Mucosa of rectum (tissue), 2 donors: ENCODE measurements around the gene MAGI2.
"Not testable (repeated sequence)": the region's sequence is repeated elsewhere in the genome, so short reads cannot be mapped to it uniquely, and the experiment has no call there.

ENCODE experiments used
- H3K27ac ChIP-seq, 2 donors: one replicate each; pipeline ENCODE4 v1.7.0; 2013; ENCODE audit warnings: inconsistent platforms in 2 of 2, low read depth in 2 of 2, low read length in 2 of 2
- H3K27me3 ChIP-seq, 2 donors: one replicate each; pipeline ENCODE4 v1.7.0; 2013; ENCODE audit warnings: low read length in 2 of 2; ENCODE audit not compliant: control insufficient read depth in 2 of 2, insufficient read depth in 2 of 2
- H3K36me3 ChIP-seq, 2 donors: one replicate each; pipeline ENCODE4 v1.7.0; 2013; ENCODE audit warnings: low read length in 2 of 2; ENCODE audit not compliant: control insufficient read depth in 2 of 2, insufficient read depth in 2 of 2
- H3K4me1 ChIP-seq, 2 donors: one replicate each; pipeline ENCODE4 v1.7.0; 2013; ENCODE audit warnings: low read length in 2 of 2, mild to moderate bottlenecking in 1 of 2; ENCODE audit not compliant: control insufficient read depth in 2 of 2, insufficient read depth in 2 of 2
- H3K4me3 ChIP-seq, 2 donors: one replicate each; pipeline ENCODE4 v1.7.0; 2013; ENCODE audit warnings: low read length in 2 of 2
- H3K9ac ChIP-seq, 2 donors: one replicate each; pipeline ENCODE4 v1.7.0; 2013; ENCODE audit warnings: low read length in 2 of 2, low read depth in 1 of 2, mild to moderate bottlenecking in 1 of 2
- H3K9me3 ChIP-seq, 2 donors: one replicate each; pipeline ENCODE4 v1.7.0; 2013; ENCODE audit warnings: low read length in 2 of 2; ENCODE audit not compliant: control insufficient read depth in 2 of 2
- donor health status: healthy.
- donor health status: Normal muscosa, but diverticular disease.

Gene MAGI2

DNA sequence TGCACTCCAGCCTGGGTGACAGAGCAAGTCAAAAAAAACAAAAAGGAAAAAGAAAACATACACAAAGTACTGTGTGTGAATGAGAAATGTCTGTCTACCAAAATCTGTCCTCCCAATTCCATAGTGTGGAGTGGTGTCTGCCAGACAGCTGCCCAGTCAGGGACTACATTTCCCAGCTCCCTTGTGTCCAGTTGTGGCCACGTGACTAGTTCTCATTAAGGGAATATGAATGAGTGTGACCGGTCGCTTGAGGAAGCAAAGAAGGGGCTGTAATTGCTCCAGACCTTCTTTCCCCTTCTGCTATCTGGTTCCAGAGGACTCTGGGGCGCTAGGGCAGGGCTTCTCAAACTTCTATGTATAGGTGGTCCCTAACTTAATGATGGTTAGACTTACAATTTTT lies 1450.8 kb downstream of the MAGI2 start:
- Histone ChIP-seq H3K4me1 (no peaks in the 10 kb centered on the region), H3K27ac (no peak overlapping the region), H3K4me3 (no peak overlapping the region), H3K9ac (no peak overlapping the region), H3K36me3 (no peaks in the 10 kb centered on the region), H3K27me3 (no peaks in the 10 kb centered on the region), H3K9me3 (no peaks in the 10 kb centered on the region)

DNA sequence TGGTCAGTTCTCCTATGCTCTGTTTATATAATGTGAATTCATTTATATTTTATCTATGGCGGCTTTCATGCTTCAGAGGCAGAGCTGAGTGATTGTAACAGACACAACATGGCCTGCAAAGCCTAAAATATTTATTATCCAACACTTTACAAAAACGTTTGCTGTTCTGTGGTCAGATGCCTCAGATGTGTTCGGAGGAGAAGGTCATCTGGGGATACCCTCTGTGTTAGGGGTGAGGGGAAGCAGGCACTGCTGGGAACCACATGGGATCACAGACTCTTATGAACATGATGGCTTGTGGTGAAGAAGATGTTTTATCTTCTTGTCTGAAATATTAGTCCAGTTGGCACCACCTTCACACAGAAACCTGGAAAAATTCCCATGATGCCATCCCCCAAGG lies 1451.4 kb downstream of the MAGI2 start:
- Histone ChIP-seq H3K27ac (no peak overlapping the region), H3K27me3 (no peaks in the 10 kb centered on the region)

GRCh38 chr7:77999168-77999567 lies 1454.3 kb downstream of the MAGI2 start:
- H3K4me3 ChIP-seq, H3K9ac ChIP-seq, H3K36me3 ChIP-seq, H3K4me1 ChIP-seq, H3K27ac ChIP-seq, H3K9me3 ChIP-seq, H3K27me3 ChIP-seq: not testable (repeated sequence)

More for the DNA sequence above, 1451.4 kb downstream of the MAGI2 start:
- no peak overlapping the region for H3K9ac ChIP-seq
- no peaks in the 10 kb centered on the region for H3K4me1 ChIP-seq
- no peaks in the 10 kb centered on the region for H3K36me3 ChIP-seq
- no peak overlapping the region for H3K4me3 ChIP-seq
- H3K9me3 ChIP-seq, result no peaks in the 10 kb centered on the region

- Histone ChIP-seq H3K27ac (no peak overlapping the region), H3K4me1 (peaks cover 0 to 8% of the 10 kb centered on the region in 2 donors), H3K27me3 (no peaks in the 10 kb centered on the region), H3K9ac (no peak overlapping the region), H3K9me3 (no peaks in the 10 kb centered on the region), H3K36me3 (no peaks in the 10 kb centered on the region), H3K4me3 (no peak overlapping the region)
Measured at GRCh38 chr7:77995717-77996116, 1457.8 kb downstream of the MAGI2 start.

- H3K27ac ChIP-seq, result no peak overlapping the region
- no peaks in the 10 kb centered on the region for H3K36me3 ChIP-seq
- no peak overlapping the region for H3K4me3 ChIP-seq
- no peaks in the 10 kb centered on the region for H3K27me3 ChIP-seq
- H3K4me1 ChIP-seq, result peaks cover 4 to 11% of the 10 kb centered on the region in 2 donors
- H3K9me3 ChIP-seq, result no peaks in the 10 kb centered on the region
- H3K9ac ChIP-seq, result no peak overlapping the region
Measured at GRCh38 chr7:77993838-77994237, 1459.6 kb downstream of the MAGI2 start.

- Histone ChIP-seq H3K4me3 (peak overlapping the region in 1 of 2 donors; percentile 20), H3K27me3 (no peaks in the 10 kb centered on the region)
Measured at GRCh38 chr7:77991656-77992055, 1461.8 kb downstream of the MAGI2 start.

GRCh38 chr7:77989981-77990566 lies 1463.4 kb downstream of the MAGI2 start:
- peak overlapping the region in 1 of 2 donors; percentile 53 for H3K4me3 ChIP-seq

More at GRCh38 chr7:77991656-77992055, 1461.8 kb downstream of the MAGI2 start:
- Histone ChIP-seq H3K9me3 (no peaks in the 10 kb centered on the region), H3K9ac (no peak overlapping the region), H3K27ac (peak overlapping the region in 1 of 2 donors; percentile 46), H3K4me1 (peaks cover 4 to 11% of the 10 kb centered on the region in 2 donors), H3K36me3 (no peaks in the 10 kb centered on the region)

GRCh38 chr7:77985974-77986339 lies 1467.5 kb downstream of the MAGI2 start:
- no peaks in the 10 kb centered on the region for H3K36me3 ChIP-seq
- H3K27me3 ChIP-seq, result no peaks in the 10 kb centered on the region
- no peak overlapping the region for H3K9ac ChIP-seq
- H3K9me3 ChIP-seq, result no peaks in the 10 kb centered on the region
- H3K4me3 ChIP-seq, result no peak overlapping the region
- peaks cover 4 to 5% of the 10 kb centered on the region in 2 donors for H3K4me1 ChIP-seq
- H3K27ac ChIP-seq, result no peak overlapping the region

More at GRCh38 chr7:77989981-77990566, 1463.4 kb downstream of the MAGI2 start:
- no peaks in the 10 kb centered on the region for H3K27me3 ChIP-seq
- H3K36me3 ChIP-seq, result no peaks in the 10 kb centered on the region
- H3K9me3 ChIP-seq, result no peaks in the 10 kb centered on the region
- peaks cover 4 to 11% of the 10 kb centered on the region in 2 donors for H3K4me1 ChIP-seq
- peak overlapping the region; percentile 45 to 46 for H3K27ac ChIP-seq
- H3K9ac ChIP-seq, result no peak overlapping the region

GRCh38 chr7:77985232-77985973 lies 1468.1 kb downstream of the MAGI2 start:
- Histone ChIP-seq H3K27me3 (no peaks in the 10 kb centered on the region), H3K4me1 (peaks cover 0 to 2% of the 10 kb centered on the region in 2 donors), H3K4me3 (no peak overlapping the region), H3K9me3 (no peaks in the 10 kb centered on the region), H3K36me3 (no peaks in the 10 kb centered on the region), H3K9ac (no peak overlapping the region), H3K27ac (no peak overlapping the region)

- H3K36me3 ChIP-seq, result no peaks in the 10 kb centered on the region
- H3K27me3 ChIP-seq, result no peaks in the 10 kb centered on the region
- H3K4me1 ChIP-seq, result no peaks in the 10 kb centered on the region
- no peak overlapping the region for H3K27ac ChIP-seq
- no peak overlapping the region for H3K9ac ChIP-seq
- H3K4me3 ChIP-seq, result no peak overlapping the region
- no peaks in the 10 kb centered on the region for H3K9me3 ChIP-seq
Measured at GRCh38 chr7:77983973-77984372, 1469.5 kb downstream of the MAGI2 start.
